DMS114 treated with DMSO at 0.1 percent for 48 hours (cell line): ENCODE results near the gene PHF21A.

Source experiments
- DNase-seq: peaks from one replicate; lab custom pipeline; 2025; ENCODE audit not compliant: unreplicated experiment; lab: John Stamatoyannopoulos, UW

Gene PHF21A

DNA sequence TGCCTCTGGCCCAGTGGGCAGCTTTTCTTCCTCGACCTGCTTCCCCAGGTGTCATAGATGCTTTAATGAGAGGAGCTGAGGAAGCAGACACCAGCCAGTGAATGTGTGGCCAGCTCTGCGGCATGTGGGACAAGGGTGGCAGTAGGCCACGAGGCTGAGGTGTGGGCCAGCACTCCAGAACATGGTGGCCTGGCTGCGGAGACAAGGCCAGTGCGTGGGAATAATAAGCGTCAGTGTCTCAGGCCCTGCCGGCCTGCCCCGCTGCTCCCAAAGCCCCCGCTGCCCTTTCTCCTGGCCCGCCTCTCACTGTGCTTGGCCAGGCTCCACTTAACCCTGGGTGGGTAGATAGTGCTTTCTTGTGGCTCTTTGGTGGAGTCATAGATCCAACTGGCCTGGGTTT, 233.7 kb downstream of the PHF21A start:
- DNase-seq = no peak

DNA sequence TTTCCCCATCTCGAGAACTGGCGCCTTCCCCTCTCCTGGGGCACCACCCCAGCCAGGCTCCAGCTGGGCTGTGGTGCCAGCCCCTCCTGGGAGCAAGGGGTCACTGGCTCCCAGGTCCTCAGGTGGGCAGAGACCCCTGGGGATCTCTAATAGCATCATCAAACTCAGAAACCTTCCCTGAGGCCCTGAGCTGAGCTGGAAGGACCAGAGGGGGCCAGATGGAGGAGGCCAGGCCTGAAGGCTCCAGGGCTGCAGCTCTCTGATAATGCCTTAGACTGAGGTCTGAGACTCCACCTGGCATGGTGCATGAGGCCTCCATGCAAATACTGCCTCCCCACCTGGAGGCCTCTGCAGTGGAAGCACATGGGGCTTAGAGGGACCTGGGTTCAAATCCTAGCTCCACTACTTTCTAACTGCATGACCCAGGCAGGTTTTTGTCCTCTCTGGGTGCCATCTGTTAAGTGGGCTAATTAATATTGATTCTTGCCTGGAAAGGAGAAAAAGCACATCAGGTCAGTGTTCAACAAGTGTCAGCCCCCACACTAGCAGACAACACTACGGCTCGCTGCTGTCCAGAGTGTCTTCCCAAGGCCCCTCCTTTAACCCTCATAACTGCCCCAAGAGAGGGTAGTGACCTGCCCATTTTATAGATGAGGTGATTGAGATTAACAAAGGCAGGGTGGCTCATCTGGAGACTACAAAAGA, 234.3 kb downstream of the PHF21A start:
- no peak for DNase-seq

DNA sequence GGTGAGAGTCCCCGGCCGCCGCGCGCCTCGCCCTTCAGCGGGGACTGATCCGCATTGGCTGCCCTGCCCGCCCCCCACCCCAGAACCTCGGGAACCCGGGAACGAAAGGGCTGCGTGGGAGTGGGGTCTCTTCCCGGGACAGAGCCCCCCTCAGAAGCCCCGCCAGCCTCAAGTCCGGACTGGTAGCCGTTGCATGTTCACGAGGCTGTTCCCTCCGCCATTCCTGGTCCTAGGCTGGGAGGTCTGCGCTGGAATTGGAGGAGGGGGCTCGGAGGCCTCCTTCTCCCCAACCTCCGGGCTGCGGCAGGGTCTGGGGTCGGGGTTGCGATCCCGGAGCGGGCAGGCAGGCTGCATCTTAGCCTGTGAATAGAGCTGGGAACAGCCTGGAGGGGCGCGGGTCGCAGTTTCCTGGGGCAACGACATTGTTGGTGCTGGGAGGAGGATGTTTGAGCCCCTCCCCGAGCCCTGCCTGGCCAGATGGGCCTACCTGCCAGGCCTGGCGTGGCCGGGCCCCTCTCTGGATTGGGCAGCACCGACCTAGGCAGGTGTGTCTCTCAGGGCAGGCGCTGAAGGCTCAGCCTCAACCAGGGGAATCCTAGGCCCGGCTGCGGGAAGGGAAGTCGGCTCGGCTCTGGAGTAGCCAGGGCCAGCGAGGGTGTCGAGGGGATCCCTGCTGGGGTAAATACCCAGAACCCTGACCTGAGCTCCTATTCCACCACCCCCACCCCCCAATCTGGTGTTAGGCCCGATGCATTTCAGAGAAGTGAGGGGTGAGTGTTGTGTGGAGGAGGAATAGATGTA, 235.1 kb downstream of the PHF21A start:
- DNase-seq = no peak

DNA sequence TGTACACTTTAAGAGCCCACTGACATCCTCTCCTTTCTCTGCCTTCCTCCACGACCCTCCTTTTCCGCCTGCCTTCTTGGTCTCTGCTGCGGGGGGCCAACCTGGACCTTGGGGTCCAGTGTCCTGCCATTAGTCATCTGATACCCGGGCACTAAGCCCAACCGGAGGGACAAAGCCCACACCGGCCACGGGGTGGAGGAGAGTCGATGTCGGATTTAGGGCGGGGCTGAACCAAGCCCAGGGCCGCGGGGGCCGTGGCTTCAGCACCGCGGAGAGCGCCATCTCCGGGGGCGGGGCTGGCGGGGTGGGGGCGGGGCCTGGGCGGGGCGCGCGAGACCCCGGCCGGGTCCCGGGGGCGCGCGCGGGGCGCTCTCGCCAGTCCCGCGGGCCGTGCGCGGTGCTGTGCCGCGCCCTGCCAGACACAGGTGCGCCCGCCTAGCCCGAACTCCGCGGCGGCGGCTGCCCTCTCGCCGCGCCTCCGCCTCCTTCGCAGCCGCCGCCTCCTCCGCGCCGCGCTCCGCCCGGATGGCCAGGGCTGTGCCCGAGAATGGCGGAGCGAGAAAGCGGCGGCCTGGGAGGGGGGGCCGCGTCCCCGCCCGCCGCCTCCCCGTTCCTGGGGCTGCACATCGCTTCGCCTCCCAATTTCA, 235.9 kb downstream of the PHF21A start, which contains the start of gene MAPK8IP1:
Gene MAPK8IP1 (plus strand): TSS at position 378 of the 647 bp plus-strand sequence. CDS start 170 bp downstream, at position 548.
- DNase-seq = no peak

DNA sequence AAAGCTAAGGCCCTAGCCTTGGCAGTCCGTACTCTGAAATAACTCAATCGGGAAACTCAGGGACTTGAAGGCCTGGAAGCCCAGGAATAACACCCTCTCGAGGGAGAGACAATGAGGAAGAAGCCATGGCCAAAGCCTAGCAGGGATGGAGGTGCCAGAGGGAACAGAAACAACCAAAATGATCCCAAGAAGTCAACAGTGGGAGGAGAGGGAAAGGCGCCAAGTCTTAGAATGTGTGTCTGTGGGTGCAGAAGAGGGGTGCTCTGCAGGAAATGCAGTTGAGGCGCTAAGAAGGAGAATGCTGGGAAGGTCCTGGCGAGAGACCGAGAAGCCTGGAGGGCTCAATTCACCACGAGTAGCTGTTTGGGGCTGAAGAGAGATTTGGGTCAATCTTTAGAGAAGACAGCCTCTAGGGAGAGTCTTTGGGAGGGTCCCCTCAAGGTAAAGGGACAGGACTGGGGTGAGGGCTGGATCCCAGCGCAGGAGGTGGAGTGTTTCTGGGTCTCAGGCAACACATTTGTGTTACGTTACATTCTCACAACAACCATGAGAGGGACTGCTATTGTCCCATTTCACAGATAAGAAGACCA, 236.6 kb downstream of the PHF21A start:
- no peak for DNase-seq
